GM18498 (cell line): ENCODE measurements around the gene SPNS3.

Source experiments
- ATAC-seq: cut with Tn5 transposase; IDR thresholded peaks from one replicate; pipeline ENCODE4 v1.9.1; 2021; ENCODE audit warnings: mild to moderate bottlenecking, moderate library complexity; ENCODE audit not compliant: unreplicated experiment

The SPNS3 gene

DNA sequence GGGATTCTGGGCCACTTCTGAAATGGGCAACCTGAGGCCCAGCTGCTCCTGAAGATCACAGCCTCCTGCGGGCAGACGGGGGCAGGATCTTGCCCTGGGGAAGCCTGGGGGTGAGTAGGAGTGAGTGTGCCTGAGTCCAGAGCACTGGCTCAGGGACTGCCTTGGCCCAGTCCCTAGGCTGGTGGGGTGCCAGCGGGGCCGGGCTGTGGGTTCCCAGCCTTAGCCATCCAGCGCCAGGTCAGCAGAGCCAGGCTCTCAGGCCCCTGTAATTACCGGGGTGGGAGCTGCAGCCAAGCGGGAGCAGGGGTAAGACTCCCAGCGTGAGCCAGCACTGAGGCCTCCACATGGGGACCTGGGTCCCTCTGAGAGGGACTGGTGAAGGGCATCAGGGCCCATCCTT, 73.2 kb downstream of the SPNS3 start:
- ATAC-seq = no peak

DNA sequence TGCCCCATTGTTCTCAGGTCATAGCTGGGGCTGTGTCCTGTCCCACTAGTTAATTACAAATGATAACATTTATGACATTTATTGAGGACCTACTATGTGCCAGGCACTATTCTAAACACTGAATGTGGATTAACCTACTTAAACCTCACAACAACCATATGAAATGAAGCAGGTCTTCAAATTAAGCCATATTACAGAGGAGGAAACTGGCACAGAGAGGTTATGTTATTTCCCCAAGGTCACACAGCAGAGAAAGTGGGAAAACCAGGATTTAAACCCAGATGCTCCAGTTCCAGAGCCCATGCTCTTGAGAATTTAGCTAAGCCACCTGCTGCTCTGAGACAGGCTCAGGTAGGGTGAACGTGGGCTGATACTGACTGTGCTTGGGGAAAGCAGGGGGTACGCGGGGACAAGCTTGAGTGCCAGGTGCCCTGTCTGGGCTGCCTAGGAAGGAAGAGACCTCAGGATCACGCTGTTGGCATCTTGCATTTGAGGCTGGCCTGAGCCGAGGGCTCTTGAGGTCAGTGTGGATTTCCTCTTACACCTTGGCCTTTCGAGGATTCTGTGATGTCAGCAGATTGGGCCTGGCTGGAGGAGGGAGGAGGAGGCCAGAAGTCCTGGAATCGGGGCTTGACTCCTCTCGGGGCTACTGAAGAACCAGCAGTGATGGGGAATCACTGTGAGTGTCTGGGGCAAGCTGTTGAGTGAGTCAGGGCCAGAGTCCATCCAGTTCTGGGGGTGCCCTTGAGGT, 73.8 kb downstream of the SPNS3 start:
- no peak for ATAC-seq

DNA sequence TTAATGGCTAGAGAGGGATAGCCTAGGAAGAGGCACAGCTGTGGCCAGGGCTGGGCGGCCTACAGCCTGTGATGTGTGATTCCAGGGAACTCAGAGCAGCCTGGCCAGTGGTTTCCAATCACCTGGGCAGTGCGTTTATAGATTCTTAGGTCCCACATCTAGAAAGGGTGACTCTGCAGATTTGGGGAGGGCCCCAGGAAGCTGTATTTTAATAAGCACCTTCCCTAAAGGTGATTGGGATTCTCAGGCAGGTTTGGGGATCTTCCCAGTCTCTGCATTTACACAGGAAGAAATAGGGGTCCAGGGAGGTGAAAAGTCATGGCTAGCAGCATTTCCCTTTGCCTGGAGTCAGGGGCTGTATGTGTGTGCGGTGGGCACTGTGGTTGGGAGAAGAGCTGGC, 74.5 kb downstream of the SPNS3 start:
- ATAC-seq = no peak

DNA sequence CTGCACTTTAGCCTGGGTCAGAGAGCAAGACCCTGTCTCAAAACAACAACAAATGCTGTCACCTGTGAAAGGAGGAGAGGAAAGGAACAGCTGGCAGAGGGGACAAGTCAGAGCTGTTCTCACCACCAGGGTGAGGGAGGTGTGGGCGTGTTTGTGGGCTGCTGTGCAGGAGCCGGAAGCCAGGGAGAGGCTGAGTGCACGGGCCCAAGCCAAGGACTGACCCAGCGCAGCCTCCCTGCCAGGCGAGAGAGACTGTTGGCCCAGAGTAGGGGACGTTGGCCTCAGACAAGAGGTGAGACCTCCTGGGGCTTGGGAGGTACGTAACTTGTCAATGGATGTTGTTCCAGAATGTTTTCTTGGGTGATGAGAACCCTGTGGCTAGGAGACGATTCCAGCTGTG, 75.7 kb downstream of the SPNS3 start:
- ATAC-seq = peak; percentile 58

DNA sequence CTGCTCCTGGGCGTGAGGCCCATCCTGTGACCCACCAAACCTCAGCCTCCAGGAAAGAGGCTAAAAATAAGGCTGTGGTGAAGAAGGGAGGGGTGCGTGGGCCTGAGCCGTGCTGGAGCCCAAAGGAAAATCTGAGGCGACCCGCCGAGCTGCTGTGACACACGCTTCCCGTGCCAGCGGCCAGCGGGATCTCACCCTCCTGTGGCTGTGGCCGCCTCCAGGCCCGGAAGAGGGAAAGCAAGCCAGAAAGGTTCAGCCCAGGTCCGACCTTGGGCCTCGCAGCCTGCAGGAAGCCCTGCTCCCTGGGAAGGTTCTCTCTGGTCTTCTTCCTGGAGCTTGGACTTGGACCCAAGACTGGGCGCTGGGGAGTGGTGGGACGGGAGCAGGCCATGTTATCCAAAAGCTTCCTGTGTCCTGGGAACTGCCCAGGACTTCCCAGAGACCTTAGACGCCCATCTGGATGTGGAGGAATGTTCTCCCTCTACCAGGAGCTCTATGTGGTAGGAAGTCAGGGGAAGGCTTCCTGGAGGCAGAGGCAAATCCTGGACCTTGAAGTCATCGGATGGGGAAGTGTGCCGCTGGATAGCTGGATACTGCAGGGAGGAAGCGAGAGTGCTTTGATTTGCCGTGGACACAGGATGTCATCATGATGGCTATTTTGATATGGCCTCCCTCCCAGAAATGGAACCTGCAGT, 76.3 kb downstream of the SPNS3 start:
- ATAC-seq = no peak

DNA sequence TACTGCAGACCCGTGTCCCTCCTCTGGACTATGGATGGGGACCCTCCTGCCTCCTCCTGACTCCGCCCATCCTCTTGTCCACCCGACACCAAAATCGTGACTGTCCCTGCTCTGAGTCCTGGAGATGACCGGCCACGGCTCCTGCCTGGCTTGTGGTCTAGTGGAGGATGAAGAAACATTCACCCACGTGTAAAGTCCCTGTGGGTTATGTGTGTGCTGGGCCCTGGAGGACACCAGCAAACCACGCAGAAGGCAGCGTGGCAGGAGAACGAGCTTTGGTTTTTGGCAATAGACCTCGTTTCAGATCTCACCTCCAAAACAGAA, 76.8 kb downstream of the SPNS3 start:
- ATAC-seq = no peak

DNA sequence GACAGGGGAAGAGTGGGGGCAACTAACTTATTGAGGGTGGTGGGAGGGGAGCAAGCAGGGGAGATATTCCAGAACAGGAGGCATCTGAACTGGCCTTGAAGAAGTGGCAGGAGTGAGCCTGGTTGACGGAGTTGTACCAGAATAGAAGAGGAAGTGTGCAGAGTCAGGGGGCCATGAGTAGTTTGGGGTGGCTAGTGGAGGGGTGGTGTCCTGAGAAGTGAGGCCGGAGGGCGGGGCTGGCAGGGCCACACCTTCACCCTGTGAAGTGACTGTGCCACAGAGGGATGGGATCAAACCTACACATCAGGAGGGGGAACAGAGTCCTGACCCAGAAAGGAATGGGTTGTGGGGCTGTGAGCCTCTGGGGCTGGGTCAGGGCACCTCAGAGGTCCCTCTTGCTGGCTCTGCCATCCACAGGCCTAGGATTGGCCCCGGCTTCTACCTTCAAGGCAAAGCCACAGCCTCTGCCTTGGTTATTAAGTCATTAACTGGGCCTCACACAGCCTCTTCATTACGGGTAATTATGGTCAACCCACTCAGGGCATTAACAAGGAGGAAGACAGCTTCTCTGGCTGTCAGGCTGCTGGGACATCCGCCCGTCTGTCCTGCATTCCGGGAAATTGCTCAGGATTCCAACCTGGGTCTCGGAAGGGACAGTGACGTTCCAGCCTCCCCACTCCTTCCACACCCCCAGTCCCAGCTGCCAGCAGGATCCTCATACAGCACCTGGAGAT, 77.6 kb downstream of the SPNS3 start:
- ATAC-seq = no peak

DNA sequence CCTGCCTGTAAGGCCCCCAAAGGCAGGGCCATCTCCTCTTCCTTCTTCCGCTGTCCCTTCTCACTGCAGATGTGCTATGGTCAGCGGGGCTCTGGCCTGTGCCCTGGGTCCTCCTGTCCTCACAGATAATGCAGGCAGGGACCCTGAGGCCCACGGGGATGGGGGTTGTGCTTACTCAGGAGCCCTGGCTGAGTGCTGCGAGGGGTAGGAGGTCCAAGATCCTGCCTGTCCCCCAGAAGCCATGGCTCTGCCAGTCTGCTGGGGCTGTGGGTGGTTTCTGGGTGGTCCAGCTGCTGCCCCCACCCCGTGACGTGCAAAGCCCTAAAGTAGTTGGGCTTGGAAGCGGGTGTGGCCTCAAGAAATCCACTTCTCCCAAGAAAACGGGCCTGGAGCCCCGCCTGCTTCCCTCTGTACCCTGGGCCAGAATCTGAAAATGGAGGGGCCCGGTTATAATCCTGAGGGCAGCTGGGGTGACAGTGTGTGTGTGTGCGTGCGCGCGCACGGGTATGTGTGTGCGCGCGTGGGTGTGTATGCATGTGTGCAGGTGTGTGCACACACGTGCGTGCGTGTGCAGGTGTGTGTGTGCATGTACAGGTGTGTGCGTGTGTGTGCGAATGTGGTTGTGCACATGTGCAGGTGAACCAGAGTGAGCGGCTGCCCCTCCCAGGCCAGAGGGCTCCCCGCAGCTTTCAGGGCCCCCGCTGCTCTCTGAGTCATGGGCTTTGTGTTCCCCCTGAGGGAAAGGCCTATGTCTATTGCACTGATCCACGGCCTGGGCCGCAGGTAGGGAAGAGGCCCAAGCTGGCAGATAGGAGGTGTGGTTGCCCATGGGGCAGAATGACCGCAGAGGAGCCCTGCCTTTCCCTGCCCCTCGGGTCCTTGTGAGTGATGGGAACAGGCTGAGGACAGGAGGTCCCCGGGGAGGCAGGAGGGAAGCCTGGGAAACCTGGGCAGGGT, 78.7 kb downstream of the SPNS3 start:
- no peak for ATAC-seq

DNA sequence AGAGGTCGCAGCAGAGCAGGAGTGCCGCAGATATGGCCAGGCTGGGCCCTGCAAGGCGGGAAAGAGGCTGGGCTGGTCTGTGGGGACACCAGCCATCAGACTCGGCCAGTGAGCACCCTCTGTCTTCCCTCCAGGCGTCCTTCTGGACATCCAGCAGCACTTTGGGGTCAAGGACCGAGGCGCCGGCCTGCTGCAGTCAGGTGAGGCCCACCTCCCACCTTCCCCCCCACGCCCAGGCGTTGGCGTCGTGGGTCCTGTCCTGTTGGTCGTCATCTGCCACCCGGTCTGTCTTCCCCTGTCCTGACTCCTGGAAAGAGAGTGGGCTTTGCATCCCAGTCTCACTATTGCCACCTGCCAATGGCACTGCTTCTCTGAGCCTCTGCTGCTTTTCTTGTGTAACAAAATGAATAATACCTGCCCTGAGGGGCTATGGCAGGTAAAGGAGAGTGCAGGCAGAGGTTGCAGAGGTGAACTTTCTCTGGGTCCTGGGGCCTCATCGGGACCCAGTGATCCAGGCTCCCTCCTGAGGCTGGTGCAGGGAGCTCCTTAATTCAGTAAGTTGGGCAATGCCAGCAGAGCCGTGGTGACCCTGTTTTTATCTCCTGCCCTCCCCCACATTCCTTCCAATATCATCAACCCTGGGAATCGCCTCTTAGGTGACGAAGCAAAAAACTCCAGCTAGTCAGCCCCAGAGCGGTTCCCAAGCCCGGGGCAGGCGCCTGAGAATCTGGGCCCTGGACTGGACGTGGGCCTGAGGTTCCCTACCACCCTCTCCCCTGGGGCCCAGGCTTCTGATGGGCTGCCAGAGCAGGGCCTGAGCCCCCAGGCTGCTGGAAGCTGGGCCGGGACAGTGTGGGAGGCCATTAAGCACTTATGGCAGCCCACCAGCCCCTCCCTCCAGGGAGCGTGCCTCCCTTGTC, 79.6 kb downstream of the SPNS3 start:
- no peak for ATAC-seq

DNA sequence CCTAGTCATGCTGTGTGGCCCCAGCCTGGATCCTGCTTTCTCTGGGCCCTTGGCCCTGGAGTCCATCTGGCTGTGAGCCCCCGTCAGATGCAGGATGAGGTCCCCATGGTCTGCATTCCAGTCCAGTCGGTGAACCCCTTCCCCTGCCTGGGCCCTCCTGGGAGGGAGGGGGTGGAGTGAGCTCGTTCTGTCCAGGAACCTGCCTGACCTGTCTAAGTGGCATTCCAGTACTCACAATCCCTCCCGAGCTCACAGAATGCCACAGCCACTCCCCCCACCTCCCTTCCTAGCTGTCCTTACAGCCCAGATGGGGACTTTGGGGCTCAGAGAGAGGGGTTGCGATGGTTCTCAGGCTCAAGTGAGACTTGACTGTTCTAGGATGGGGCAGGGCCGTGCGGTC, 80.5 kb downstream of the SPNS3 start:
- no peak for ATAC-seq

DNA sequence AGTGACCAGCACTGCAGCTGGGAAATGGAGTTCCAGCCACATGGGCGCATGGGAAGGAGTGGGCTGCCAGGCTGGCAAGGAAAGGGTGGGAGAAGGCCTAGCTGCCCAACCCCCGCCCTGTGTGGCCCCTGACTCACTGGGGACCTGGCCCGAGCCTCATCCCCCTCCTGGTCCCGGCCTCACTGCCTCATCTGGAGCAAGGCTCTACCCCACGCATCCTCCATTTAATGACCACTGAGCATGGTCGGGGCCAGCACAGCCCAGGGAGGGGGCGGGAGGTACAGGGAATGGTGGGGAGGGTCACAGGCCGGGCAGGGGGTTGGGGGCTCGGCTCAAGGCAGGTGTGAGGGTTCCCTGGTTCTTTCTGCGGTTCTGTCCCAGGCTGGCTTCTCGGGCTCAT, 81.0 kb downstream of the SPNS3 start:
- ATAC-seq = no peak

DNA sequence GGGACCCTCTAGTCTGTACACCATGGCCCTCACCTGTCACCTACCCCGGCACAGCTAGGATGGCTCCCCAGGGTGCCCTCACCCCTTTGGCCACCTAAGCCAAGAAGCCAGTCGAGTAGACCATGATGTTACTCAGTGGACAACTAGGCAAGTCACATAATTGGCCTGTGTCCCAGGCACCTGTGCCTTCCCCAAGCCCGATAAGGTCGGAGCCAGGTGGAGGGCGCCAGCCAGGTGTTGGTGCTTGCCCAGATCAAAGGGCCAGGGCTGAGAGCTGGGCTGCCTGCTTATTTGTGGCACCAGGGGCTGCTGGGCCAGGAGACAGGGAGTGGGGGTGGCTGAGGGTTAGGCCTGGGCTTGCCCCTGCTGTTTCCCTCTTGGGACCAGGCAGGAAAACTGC, 81.8 kb downstream of the SPNS3 start:
- ATAC-seq = no peak

DNA sequence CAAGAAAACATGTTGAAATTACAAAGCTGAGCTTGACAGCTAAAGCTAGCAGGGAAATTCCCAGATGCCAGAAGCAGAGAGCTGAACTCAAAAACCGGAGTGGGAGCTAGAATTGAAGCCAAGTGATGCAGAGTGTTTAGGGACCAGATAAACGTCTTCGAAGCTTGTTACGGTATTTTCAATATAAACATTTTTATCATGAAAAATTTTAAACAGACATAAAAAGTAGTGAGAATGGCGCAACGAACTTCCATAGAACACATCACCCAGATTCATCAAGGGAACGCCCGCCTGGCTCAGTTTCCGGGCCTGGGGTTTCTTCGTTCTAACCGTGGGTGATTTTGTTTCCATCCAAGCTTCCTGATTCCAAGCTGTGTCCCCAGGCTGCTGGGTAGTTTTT, 83.0 kb downstream of the SPNS3 start:
- ATAC-seq = no peak

DNA sequence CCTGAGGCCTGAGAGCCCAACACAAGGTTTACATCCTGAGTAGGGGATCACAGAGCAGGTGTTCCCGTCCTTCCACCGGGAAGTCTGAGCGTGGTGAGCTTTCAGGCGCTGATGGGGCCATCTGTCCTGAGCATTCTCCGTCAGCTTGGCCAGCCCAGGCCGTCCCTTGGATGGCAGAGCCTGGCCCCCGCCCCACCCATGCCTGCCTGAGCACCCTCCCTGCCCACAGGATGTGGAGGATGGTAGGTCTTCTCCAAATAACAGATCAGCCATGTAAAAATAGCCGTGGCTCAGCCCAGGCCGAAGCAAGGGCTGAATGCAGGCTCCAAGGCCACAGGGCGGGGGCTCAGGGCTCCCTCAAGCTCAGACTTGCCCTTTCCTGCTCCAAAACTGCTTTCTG, 85.2 kb downstream of the SPNS3 start:
- no peak for ATAC-seq

DNA sequence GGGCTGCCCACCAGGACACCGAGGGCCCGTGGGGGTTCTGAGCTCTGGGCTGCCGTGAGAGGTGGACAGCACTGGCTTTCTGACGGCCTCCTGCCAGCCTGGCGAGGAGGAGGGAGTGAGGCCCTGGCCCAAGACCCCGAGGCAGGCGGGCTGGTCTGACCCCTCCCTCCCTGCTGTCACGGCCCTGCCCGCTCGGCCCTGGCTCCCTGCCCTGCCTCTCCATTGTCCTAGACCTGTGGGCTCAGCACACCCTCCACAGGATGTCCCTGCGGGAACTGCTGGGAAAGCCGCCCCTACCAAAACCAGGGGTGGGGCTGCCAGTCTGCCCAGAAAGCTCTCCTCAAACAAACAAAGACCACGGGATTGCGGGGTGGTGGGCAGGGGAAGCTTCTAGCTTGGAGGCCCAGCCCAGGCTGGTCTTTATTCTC, 85.6 kb downstream of the SPNS3 start:
- ATAC-seq = no peak

DNA sequence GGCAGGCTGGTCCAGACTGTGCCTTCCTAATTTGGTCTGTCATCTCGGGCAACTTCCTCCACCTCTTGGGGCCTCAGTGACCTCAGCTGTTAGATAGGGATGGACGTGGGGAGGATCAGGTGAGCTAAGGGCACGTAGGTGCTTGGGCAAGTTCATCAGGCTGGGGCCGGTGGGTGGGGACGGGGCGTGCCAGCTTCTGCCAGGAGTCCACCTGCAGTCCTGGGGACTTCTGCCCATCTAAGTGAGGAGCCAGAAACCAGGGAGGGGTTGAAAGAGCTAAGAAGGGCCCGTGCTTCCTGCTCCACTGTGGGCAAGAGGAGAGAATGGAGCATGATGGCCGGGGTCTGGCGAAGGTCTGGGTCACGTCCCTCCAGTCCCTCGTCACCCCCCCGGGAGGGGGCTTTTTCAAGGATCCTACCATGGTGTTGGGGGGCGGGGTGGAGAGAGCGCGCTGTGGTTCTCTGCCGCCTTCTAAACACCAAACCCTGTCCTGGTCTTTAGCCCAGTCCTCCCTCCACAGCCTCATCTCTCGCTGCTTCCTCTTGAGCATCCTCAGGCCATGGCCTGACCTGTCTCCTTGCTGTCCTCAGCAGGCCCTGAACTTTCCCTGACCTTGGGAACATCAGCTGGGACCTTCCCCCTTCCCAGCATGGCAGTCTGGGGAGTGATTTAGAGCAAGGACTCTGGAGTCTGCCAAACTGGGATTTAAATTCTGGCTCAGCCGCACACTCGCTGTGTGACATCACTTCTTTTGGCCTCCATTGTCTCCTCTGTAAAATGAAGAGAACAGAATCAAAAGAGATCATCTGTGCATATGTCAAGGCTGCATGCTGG, 86.5 kb downstream of the SPNS3 start:
- no peak for ATAC-seq

DNA sequence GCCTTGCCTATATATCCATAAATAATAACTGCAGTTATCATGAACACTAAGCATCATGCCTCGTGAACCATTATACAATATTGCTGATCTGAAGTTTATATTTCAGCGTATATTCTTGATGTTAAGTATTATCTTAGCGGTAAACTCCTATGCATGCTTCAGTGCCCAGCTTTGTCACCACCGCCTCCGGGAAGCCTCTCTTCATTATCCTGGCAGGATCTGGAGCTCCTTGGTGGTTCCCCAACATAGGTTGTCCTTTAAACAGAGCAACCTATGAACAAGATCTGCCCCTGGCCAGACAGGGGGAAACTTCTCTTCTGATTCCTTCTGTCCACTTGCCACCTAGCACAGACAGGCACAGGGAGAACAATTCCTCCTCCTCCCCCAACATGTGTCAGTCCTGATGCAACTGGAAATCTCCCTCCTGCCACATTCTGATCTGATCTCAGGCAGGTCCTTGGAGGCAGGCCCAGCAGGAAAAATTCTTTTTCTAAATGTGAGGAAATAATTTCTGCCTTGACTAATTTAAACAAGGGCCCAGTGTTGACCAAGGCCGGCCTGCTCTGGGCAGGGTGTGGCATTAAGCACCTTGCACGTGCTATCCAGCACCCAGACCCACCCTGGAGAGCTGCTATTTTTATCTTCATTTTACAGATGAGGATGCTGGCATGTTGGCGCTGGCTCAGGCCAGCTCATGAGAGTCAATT, 87.3 kb downstream of the SPNS3 start:
- ATAC-seq = no peak

DNA sequence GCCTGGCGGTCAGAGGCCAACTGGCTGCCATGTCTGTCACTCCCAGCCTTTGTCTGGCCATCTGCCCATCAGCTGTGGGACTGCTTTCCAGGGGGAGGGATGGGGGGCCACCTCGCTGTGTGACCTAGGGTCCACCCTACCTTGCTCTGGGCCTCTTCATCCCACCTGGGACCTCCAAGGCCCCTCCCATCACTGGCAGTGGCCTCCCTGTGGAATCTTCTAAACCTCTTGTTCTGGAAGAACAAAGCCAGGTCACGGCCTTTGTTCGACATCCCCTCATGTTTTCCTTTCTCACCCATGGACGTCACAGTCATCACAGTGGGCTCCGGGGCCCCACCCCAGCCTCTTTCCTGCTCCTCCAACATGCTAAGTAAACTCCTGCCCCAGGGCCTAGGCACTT, 88.9 kb downstream of the SPNS3 start:
- no peak for ATAC-seq
